Smooth muscle cell (in vitro differentiated cells): Measurements from ENCODE around the gene HIPK4. TPM values are rescaled to one million over a fixed set of nuclear protein-coding genes. Genes with fewer than 3 reads are reported as not detected.

Experiments
- DNase-seq: peaks from one replicate; lab custom pipeline; 2025; ENCODE audit not compliant: unreplicated experiment; lab: John Stamatoyannopoulos, UW
- H2AFZ ChIP-seq: fragments of 200-600 bp; sonication (generic); 2 replicates; pipeline ENCODE4 v1.6.0; 2016; ENCODE audit warnings: antibody characterized with exemption, low read depth, mild to moderate bottlenecking
- H3F3A ChIP-seq: fragments of 200-600 bp; sonication (generic); 2 replicates; pipeline ENCODE4 v1.6.0; 2017; ENCODE audit warnings: antibody characterized with exemption, low read depth
- H3K27ac ChIP-seq: fragments of 200-600 bp; sonication (generic); 2 replicates; pipeline ENCODE4 v1.5.1; 2016; ENCODE audit warnings: low read depth, mild to moderate bottlenecking
- H3K27me3 ChIP-seq: fragments of 200-600 bp; sonication (generic); 2 replicates; pipeline ENCODE4 v1.6.1; 2016; ENCODE audit warnings: low read depth, mild to moderate bottlenecking
- H3K36me3 ChIP-seq: fragments of 200-600 bp; sonication (generic); 2 replicates; pipeline ENCODE4 v1.5.1; 2016; ENCODE audit warnings: low read depth
- H3K4me1 ChIP-seq: fragments of 200-600 bp; sonication (generic); 2 replicates; pipeline ENCODE4 v1.5.1; 2016; ENCODE audit warnings: low read depth
- H3K4me2 ChIP-seq: fragments of 200-600 bp; sonication (generic); 2 replicates; pipeline ENCODE4 v1.6.0; 2016; ENCODE audit warnings: mild to moderate bottlenecking
- H3K4me3 ChIP-seq: fragments of 200-600 bp; sonication (generic); 2 replicates; pipeline ENCODE4 v1.5.1; 2016; ENCODE audit warnings: mild to moderate bottlenecking
- H3K79me2 ChIP-seq: fragments of 200-600 bp; sonication (generic); 2 replicates; pipeline ENCODE4 v1.6.0; 2016; ENCODE audit warnings: low read depth, mild to moderate bottlenecking
- H3K9ac ChIP-seq: fragments of 200-600 bp; sonication (generic); 2 replicates; pipeline ENCODE4 v1.6.0; 2016; ENCODE audit warnings: low read depth
- H3K9me3 ChIP-seq: fragments of 200-600 bp; sonication (generic); replicated peaks from 2 replicates; pipeline ENCODE4 v1.5.1; 2016; ENCODE audit warnings: low read depth
- H4K20me1 ChIP-seq: fragments of 200-600 bp; sonication (generic); 2 replicates; pipeline ENCODE4 v1.6.0; 2016; ENCODE audit warnings: low read depth
- CTCF ChIP-seq: fragments of 200-600 bp; sonication (generic); IDR thresholded peaks from 2 replicates; pipeline ENCODE4 v1.5.1; 2017; ENCODE audit warnings: borderline replicate concordance, mild to moderate bottlenecking, antibody characterized with exemption; ENCODE audit not compliant: insufficient read depth, poor library complexity, severe bottlenecking
- WGBS: methylation state at CpG from one replicate; pipeline ENCODE4 v1.1.7; 2016; ENCODE audit warnings: low lambda C conversion rate; 5-methylcytosine and 5-hydroxymethylcytosine counted together
- polyA plus RNA-seq: library from polyadenylated mRNA; unstranded; fragments of >200 nt; fragmentation: Nextera tagmentation; extraction: Ambion mirVana; gene quantifications from 2 replicates; pipeline ENCODE4 v1.2.1, GENCODE V29; 2016
- total RNA-seq: library from RNA; depleted of rRNA; stranded (reverse); fragments of >200 nt; gene quantifications from 2 replicates; pipeline ENCODE4 v1.2.3, GENCODE V29; 2014

The HIPK4 gene
- total and polyA plus RNA-seq, 2 experiments from 2014 or later, result 0.32 TPM; not detected in 1

GRCh38 chr19:40348125-40348913 lies 41.7 kb downstream of the HIPK4 start, which contains the start of the genes C19orf47 and PLD3:
C19orf47 (minus strand) TSS chr19:40348397; CDS start chr19:40341857, 6,540 bp downstream.
PLD3 (plus strand) TSS chr19:40348695; CDS start chr19:40366484, 17,789 bp downstream.
- peak within 1 kb of the TSS; percentile 88 for H3K4me3 ChIP-seq
- peaks cover 67% of the 10 kb centered on the region for H3K79me2 ChIP-seq
- under 1% methylated on average over 71 of the region's 77 CpGs for WGBS
- peak within 1 kb of the TSS; percentile 37 for H3K27ac ChIP-seq
- peak within 1 kb of the TSS; percentile 93 for H3K4me2 ChIP-seq
- peak; percentile 95 for DNase-seq
- H3K9me3 ChIP-seq, result no peaks in the 10 kb centered on the region
- no peak for TF ChIP-seq CTCF
- no peaks in the 10 kb centered on the region for H3K27me3 ChIP-seq
- H3K4me1 ChIP-seq, result peaks cover 9% of the 10 kb centered on the region
- no peaks in the 10 kb centered on the region for H3K36me3 ChIP-seq
- H3F3A ChIP-seq, result no peaks in the 10 kb centered on the region
- peak within 1 kb of the TSS; percentile 80 for H3K9ac ChIP-seq
- peaks cover 3% of the 10 kb centered on the region for H4K20me1 ChIP-seq
- peak within 1 kb of the TSS; percentile 88 for H2AFZ ChIP-seq

- no peak for DNase-seq
- Histone ChIP-seq H3K36me3 (no peaks in the 10 kb centered on the region), H3K9me3 (no peaks in the 10 kb centered on the region), H3K4me2 (no peak overlapping the region), H2AFZ (no peak overlapping the region), H4K20me1 (peaks cover 6% of the 10 kb centered on the region), H3F3A (no peaks in the 10 kb centered on the region), H3K4me3 (no peak overlapping the region), H3K27ac (no peak overlapping the region), H3K27me3 (no peaks in the 10 kb centered on the region), H3K79me2 (peaks cover 60% of the 10 kb centered on the region), H3K4me1 (peaks cover 9% of the 10 kb centered on the region), H3K9ac (no peak overlapping the region)
- WGBS, result 91% methylated on average over 7 of the region's 7 CpGs
- no peak for TF ChIP-seq CTCF
These were observed 45.6 kb downstream of the HIPK4 start for GRCh38 chr19:40344422-40344821.

GRCh38 chr19:40342644-40343311 lies 47.2 kb downstream of the HIPK4 start:
- no peaks in the 10 kb centered on the region for H3K27me3 ChIP-seq
- no peaks in the 10 kb centered on the region for H3F3A ChIP-seq
- peaks cover 6% of the 10 kb centered on the region for H3K36me3 ChIP-seq
- peaks cover 5% of the 10 kb centered on the region for H3K4me1 ChIP-seq
- no peak for TF ChIP-seq CTCF
- peaks cover 57% of the 10 kb centered on the region for H3K79me2 ChIP-seq
- no peak for DNase-seq
- H3K9me3 ChIP-seq, result no peaks in the 10 kb centered on the region
- H3K4me2 ChIP-seq, result no peak overlapping the region
- no peak overlapping the region for H3K4me3 ChIP-seq
- no peak overlapping the region for H3K27ac ChIP-seq
- peaks cover 11% of the 10 kb centered on the region for H4K20me1 ChIP-seq
- H3K9ac ChIP-seq, result no peak overlapping the region
- 95% methylated on average over 11 of the region's 11 CpGs for WGBS
- H2AFZ ChIP-seq, result no peak overlapping the region
